HPDE6-E6E7 (cell line): ENCODE results near the gene H2BW2.
"Not testable (repeated sequence)": the region's sequence is repeated elsewhere in the genome, so short reads cannot be mapped to it uniquely, and the experiment has no call there.

Source experiments
- DNase-seq: peaks from one replicate; pipeline ENCODE4 v3.0.0; 2011; ENCODE audit warnings: missing footprints; ENCODE audit errors: extremely low spot score

H2BW2 gene

GRCh38 chrX:104039689-104040505 lies at the start of gene H2BW2:
TSS of gene H2BW2 (plus strand) at chrX:104039956. CDS start at chrX:104039995, 39 bp downstream.
- DNase-seq = no peak

DNA sequence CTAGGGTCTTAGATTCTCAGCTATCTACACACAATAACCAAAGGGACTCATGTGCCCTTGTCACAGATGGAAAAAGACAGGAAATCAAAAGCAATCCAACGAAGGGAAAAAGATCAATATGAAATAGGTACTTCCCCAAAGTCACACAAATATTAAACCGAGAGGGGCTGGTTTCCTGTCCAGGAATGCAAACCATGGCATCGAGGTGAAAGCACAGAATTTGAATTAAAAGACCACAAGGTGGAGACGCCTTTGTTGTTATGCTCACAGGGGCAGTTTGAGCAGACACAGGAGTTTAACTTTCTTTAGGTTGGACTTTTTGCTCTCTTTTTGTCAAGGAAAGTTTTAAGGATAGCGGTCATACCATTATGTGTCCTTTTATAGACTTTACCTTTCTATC lies 40.5 kb upstream of the H2BW2 start:
- no peak for DNase-seq

DNA sequence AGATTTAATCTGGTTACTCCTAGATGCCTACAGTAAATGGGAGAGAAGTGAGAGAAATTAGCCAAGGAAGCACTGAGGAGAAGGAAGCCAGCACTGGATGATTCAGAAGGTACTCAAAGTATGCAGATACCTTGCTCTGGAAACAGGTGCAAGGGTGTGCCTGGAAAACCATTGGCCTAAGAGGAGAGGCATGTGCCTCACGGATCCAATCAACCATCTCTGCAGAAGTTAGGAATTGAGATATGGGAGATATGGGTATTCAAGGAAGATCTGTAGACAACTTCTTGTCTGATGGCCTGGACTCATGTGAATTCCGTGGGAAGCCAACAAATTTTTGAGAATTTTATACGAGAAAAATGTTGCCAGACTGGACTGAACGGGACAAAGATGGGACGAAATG lies 30.9 kb upstream of the H2BW2 start:
- no peak for DNase-seq

GRCh38 chrX:104013158-104013557 lies 26.6 kb upstream of the H2BW2 start:
- DNase-seq = no peak

DNA sequence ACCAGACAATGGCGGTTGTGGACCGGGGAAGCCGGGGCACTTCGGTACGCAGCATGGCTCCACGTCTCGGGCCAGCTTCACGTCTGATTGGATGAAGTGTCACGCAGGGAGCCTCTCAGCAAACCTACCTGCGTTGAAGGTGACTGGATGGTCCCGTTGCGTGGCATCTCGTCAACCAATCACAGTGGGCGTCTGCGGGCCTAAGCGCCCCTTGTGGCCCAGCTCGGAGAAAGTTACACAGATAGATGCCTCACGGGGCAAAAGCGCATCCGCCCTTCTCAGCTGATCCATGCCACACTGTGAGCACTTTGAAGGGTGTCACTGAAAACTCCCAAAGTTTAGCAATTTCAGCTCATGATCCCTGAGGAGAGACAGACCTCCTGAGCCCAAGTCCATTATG lies 26.1 kb upstream of the H2BW2 start, which contains the start of gene H2BW1:
Gene H2BW1, minus strand, starts transcription at position 103 of the 400 bp plus-strand sequence. CDS start 132 bp downstream, outside the sequence.
- no peak for DNase-seq

DNA sequence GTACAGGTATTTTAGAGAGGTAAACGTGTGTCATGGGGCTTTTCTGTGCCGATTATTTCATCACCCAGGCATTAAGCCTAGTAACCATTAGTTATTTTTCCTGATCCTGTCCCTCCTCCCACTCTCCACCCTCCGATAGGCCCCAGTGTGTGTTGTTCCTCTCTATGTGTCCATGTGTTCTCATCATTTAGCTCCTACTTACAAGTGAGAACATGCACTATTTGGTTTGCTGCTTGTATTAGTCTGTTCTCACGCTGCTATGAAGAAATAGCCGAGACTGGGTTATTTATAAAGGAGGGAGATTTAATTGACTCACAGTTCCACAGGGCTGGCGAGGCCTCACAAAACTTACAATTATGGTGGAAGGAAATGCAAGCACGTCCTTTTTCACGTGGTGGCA lies 24.2 kb upstream of the H2BW2 start:
- DNase-seq = not testable (repeated sequence)

DNA sequence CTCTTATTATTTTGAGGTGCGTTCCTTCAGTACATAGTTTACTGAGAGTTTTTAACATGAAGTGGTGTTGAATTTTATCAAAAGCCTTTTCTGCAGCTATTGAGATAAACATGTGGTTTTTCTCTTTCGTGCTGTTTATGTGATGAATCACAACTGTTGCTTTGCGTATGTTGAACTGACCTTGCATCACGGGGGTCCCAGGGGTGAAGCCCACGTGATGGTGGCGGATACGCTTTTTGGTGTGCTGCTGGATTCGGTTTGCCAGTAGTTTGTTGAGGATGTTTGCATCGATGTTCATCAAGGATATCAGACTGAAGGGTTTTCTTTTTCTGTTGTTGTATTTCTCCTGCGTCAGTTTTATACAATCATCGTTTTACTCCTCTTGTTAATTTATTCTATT lies 21.6 kb upstream of the H2BW2 start:
- DNase-seq = no peak

DNA sequence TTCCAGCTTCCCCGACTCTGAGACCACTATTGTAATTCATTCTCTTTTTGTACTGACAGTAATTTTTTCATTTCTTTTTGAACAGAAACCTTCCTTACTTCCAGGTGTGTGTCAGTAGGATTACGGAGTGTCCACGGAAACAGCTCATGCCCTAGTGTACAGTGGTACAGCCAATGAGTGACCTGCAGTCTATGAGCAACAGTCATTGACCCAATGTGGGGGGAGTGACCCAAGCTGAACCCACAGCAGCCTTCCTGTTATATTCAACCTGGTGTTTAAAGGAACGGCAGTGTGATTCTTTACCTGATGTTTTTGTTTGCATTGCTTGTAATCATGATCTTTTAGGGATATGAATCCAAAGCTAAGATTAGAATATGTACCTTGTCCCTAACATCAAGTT lies 1.2 kb downstream of the H2BW2 start:
- DNase-seq = no peak

- no peak for DNase-seq
These were observed 5.9 kb downstream of the H2BW2 start for GRCh38 chrX:104045642-104046041.

- no peak for DNase-seq
These were observed 7.4 kb downstream of the H2BW2 start for GRCh38 chrX:104047171-104047570.

DNA sequence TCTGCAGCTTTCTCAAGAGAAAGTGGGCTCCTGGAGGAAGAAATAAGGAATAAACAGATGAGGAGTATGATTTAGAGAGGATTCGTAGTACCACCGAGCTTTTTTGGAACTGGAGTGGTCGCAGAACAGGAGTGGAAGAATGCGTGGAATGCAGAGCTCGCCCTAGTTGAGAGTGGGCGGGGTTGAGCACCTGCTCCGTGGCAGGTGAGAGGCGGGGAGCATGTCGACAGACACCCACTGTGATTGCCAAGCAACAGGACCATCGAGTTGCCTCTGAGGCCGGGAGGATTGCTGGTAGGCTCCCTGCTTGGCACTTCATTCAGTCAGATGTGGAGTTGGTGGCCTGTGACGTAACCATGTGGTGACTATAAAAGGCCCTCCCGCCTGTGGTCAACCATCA lies 15.2 kb downstream of the H2BW2 start:
- DNase-seq = not testable (repeated sequence)

DNA sequence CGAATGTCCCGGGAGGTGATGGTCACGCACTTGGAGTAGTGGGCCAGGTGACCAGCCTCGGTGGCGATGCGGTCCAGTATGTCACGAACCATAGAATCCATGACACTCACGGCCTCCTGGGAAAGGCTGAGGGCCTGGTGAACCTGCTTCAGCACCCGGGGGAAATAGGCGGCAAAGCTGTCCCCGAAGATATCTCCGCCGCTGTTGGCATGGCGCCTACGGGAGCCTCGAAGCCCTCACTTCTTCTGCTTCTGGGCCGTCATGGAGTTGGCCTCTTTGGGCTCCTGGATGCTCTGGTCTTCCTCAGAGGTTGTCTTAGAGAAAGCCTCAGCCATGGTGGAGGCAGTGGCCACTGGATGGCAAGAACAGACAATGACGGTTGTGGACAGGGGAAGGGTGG lies 22.9 kb downstream of the H2BW2 start:
- DNase-seq = not testable (repeated sequence)

- not testable (repeated sequence) for DNase-seq
These were observed 36.2 kb downstream of the H2BW2 start, which contains the start of gene TMSB15C for GRCh38 chrX:104075778-104076445. TSS of gene TMSB15C (minus strand) at chrX:104076236.

GRCh38 chrX:104077854-104078253 lies 38.1 kb downstream of the H2BW2 start:
- DNase-seq = not testable (repeated sequence)

DNA sequence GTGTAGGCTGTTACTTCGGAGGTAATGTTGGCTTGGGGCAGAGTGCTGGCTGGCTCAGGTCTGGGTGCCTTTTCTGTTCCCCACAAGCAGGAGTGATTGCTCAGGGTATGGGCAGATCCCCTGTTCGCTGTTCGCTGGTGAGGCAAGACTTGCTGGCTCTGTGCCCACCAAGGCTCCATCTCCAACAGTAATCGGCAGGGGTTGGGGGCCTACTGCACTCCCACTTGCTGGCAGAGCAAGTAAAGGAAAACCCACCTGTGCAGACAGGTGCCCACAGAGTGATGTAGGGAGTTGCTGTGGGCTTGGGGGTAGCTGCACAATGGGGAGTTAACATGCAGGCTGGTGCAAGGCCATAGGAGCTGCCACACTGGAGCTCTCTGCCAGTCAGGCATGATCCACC lies 44.3 kb downstream of the H2BW2 start:
- DNase-seq = no peak

- no peak for DNase-seq
These were observed 45.0 kb downstream of the H2BW2 start for GRCh38 chrX:104084534-104085277.

DNA sequence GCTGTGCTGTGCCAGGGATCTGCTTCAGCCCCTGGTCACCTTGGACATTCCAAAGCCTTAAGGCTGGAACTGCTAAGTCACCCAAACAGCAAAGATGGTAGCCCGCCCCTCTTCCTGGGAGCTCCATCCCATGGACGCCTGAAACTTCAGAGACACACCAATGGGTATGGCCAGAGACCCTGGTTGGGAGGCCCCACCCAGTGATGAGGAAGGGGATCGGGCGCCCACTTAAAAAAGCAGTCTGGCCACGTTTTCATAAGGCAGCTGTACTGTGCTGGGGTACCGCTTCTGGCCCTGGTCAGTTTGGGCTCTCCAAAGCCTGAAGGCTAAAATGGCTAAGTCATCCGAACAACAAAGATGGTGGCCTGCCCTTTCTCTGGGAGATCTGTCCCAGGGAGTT lies 45.7 kb downstream of the H2BW2 start:
- no peak for DNase-seq

GRCh38 chrX:104085919-104086318 lies 46.2 kb downstream of the H2BW2 start:
- DNase-seq = no peak
